ENCODE data around the gene TMEM239.
"Not testable (repeated sequence)": the region's sequence is repeated elsewhere in the genome, so short reads cannot be mapped to it uniquely, and the experiment has no call there.

DNA sequence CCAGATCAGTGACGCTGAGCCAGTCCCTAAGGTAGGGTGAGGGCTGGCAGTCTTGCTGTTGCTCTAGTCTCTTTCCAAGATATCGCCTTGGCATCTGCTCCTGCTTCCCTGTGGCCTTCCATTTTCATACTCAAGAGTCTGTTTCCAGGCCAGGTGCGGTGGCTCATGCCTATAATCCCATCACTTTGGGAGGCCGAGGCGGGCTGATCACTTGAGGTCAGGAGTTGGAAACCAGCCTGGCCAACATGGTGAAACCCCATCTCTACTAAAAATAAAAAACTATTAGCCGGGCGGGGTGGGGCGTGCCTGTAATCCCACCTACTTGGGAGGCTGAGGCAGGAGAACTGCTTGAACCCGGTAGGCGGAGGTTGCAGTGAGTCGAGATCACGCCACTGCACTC is 46.1 kb upstream of the TMEM239 start:
- TF ChIP-seq, protein P1, sequence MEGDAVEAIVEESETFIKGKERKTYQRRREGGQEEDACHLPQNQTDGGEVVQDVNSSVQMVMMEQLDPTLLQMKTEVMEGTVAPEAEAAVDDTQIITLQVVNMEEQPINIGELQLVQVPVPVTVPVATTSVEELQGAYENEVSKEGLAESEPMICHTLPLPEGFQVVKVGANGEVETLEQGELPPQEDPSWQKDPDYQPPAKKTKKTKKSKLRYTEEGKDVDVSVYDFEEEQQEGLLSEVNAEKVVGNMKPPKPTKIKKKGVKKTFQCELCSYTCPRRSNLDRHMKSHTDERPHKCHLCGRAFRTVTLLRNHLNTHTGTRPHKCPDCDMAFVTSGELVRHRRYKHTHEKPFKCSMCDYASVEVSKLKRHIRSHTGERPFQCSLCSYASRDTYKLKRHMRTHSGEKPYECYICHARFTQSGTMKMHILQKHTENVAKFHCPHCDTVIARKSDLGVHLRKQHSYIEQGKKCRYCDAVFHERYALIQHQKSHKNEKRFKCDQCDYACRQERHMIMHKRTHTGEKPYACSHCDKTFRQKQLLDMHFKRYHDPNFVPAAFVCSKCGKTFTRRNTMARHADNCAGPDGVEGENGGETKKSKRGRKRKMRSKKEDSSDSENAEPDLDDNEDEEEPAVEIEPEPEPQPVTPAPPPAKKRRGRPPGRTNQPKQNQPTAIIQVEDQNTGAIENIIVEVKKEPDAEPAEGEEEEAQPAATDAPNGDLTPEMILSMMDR (IDR thresholded peaks at IDR 0.05), result not testable (repeated sequence)
- not testable (repeated sequence) for TF ChIP-seq POLR2AphosphoS5, POLR2A (IDR thresholded peaks at IDR 0.05)
